GM12878 (cell line): ENCODE measurements around the gene DDX20. TPM values are rescaled to one million over a fixed set of nuclear protein-coding genes. Genes with fewer than 3 reads are reported as not detected.

ENCODE experiments used
- ATAC-seq: fragments of 200-7000 bp; cut with Tn5 transposase; 3 replicates; pipeline ENCODE4 v1.9.1; 2020; ENCODE audit warnings: mild to moderate bottlenecking, moderate library complexity
- BruUV-seq: library from RNA; stranded (reverse); fragments of 400-500 nt; replicated peaks from 2 replicates; lab custom pipeline; 2021; lab: Mats Ljungman, UMichigan
- CTCF ChIA-PET: fragments of 300-600 bp; sonication (Branson Sonifier 250); formaldehyde crosslinking; extraction: SDS; loops from one replicate; lab custom pipeline; 2021; ENCODE audit warnings: inconsistent platforms; lab: Yijun Ruan, JAX
- POLR2A ChIA-PET: fragments of 350-600 bp; formaldehyde crosslinking; extraction: SDS; loops from one replicate; lab custom pipeline; 2021; ENCODE audit warnings: inconsistent platforms; lab: Charles Lee
- RAD21 ChIA-PET: fragments of 300-600 bp; sonication (Branson Sonifier 250); formaldehyde crosslinking; loops from one replicate; lab custom pipeline; 2023; ENCODE audit warnings: antibody characterized with exemption; ENCODE audit not compliant: unreplicated experiment; lab: Charles Lee
- SMC1A ChIA-PET: fragments of 300-600 bp; sonication (Branson Sonifier 250); formaldehyde crosslinking; loops from one replicate; lab custom pipeline; 2023; ENCODE audit not compliant: unreplicated experiment, uncharacterized antibody; lab: Charles Lee
- DNase-seq: peaks from one replicate; pipeline ENCODE4 v3.0.0-alpha.2; 2011; ENCODE audit warnings: low read depth, low spot score
- FAIRE-seq: peaks from 3 replicates; lab custom pipeline; 2011; peaks lifted over from hg19 to GRCh38; lab: Jason Lieb, UNC
- H2AFZ ChIP-seq: 2 replicates; pipeline ENCODE4 v1.6.0; 2011; ENCODE audit warnings: low read depth, low read length, control low read depth; ENCODE audit not compliant: control insufficient read depth
- H3K27ac ChIP-seq: 2 replicates; pipeline ENCODE4 v1.5.1; 2011; ENCODE audit warnings: control low read depth; ENCODE audit not compliant: control insufficient read depth, insufficient read depth
- H3K27me3 ChIP-seq, 2 experiments: replicated peaks in 1 of 2; 2 replicates each; pipeline versions ENCODE4 v1.6.0 to v1.6.1; 2011; ENCODE audit warnings: low read length in 1 of 2; ENCODE audit not compliant: control insufficient read depth in 2 of 2, insufficient read depth in 2 of 2
- H3K36me3 ChIP-seq, 2 experiments: 2 replicates each; pipeline ENCODE4 v1.5.1; 2011; ENCODE audit warnings: low read length in 1 of 2; ENCODE audit not compliant: control insufficient read depth in 2 of 2, insufficient read depth in 2 of 2
- H3K4me1 ChIP-seq: 2 replicates; pipeline ENCODE4 v1.6.1; 2011; ENCODE audit warnings: mild to moderate bottlenecking, low read length, moderate library complexity, mixed read lengths; ENCODE audit not compliant: control insufficient read depth, insufficient read depth
- H3K4me2 ChIP-seq: 2 replicates; pipeline ENCODE4 v1.6.0; 2011; ENCODE audit warnings: control low read depth; ENCODE audit not compliant: control insufficient read depth, insufficient read depth
- H3K4me3 ChIP-seq: fragments of 200-600 bp; sonication (generic); 2 replicates; pipeline ENCODE4 v1.5.1; 2016
- H3K79me2 ChIP-seq: 2 replicates; pipeline ENCODE4 v1.6.0; 2011; ENCODE audit warnings: low read length; ENCODE audit not compliant: control insufficient read depth, insufficient read depth
- H3K9ac ChIP-seq: 2 replicates; pipeline ENCODE4 v1.8.0; 2011; ENCODE audit warnings: low read length, control low read depth, mixed read lengths; ENCODE audit not compliant: control insufficient read depth, insufficient read depth
- H3K9me3 ChIP-seq: replicated peaks from 3 replicates; pipeline ENCODE4 v1.5.1; 2011; ENCODE audit warnings: mild to moderate bottlenecking, low read length; ENCODE audit not compliant: control insufficient read depth, insufficient read depth
- H4K20me1 ChIP-seq: 2 replicates; pipeline ENCODE4 v1.6.0; 2011; ENCODE audit not compliant: control insufficient read depth, insufficient read depth
- ASH2L ChIP-seq: fragments of 300-600, 200-600 bp; sonication (generic); IDR thresholded peaks from 2 replicates; pipeline ENCODE4 v1.6.1; 2017; ENCODE audit warnings: low read depth, mild to moderate bottlenecking, borderline replicate concordance
- BCL11A ChIP-seq: IDR thresholded peaks from 2 replicates; pipeline ENCODE4 v1.6.1; 2011; ENCODE audit warnings: low read depth, low read length
- BHLHE40 ChIP-seq, 2 experiments: fragments of 450-650 bp in 1 of 2; IDR thresholded peaks; 2 replicates each; pipeline ENCODE4 v1.6.1; 2011 to 2017; ENCODE audit warnings: low read depth in 2 of 2, borderline replicate concordance in 1 of 2, improper control_type of control experiment in 1 of 2, low read length in 1 of 2, mild to moderate bottlenecking in 1 of 2
- IRF3 ChIP-seq: fragments of 450-650 bp; IDR thresholded peaks from 2 replicates; pipeline ENCODE4 v1.6.1; 2014; ENCODE audit warnings: mild to moderate bottlenecking
- IRF5 ChIP-seq: fragments of 450-650 bp; IDR thresholded peaks from 2 replicates; pipeline ENCODE4 v1.6.1; 2017; ENCODE audit warnings: borderline replicate concordance
- TAF1 ChIP-seq: IDR thresholded peaks from 2 replicates; pipeline ENCODE4 v1.6.1; 2011; ENCODE audit warnings: mild to moderate bottlenecking, low read depth, low read length, borderline replicate concordance
- TARDBP ChIP-seq: IDR thresholded peaks from 2 replicates; pipeline ENCODE4 v1.6.1; 2016; ENCODE audit warnings: borderline replicate concordance
- WGBS: methylation state at CpG from one replicate; pipeline ENCODE4 v1.1.6; 2016; ENCODE audit warnings: low lambda C conversion rate; ENCODE audit not compliant: insufficient replicate concordance, insufficient coverage; ENCODE audit errors: missing lambda C conversion rate; 5-methylcytosine and 5-hydroxymethylcytosine counted together
- in situ Hi-C: fragments of 300-500 bp; cut with MboI; formaldehyde crosslinking; loops from 9 replicates; pipeline ENCODE4 v1.14.3; 2018; ENCODE audit warnings: mixed read lengths
- intact Hi-C: fragments of 100-400 bp; cut with micrococcal nuclease; formaldehyde crosslinking; loops from one replicate; pipeline ENCODE4 v1.14.2; 2022; ENCODE audit not compliant: unreplicated experiment
- polyA plus RNA-seq, 11 experiments: library from polyadenylated mRNA; depleted of rRNA in 4 of 11; unstranded in 6 of 11; stranded (reverse) in 5 of 11; fragments of >200 nt; fragmentation: Nextera tagmentation in 4 of 11; fragmentation: Illumina TruSeq in 1 of 11; extraction: Ambion mirVana in 4 of 11; extraction: Trizol in 1 of 11; gene quantifications; 1 replicate in 1 of 11; 2 replicates in 10 of 11; pipeline versions ENCODE4 v1.2.1 to v1.2.3, GENCODE V29; 2011 to 2016; ENCODE audit warnings: inconsistent platforms in 2 of 11, missing spikeins in 2 of 11, low read depth in 1 of 11
- total RNA-seq, 4 experiments: library from RNA; depleted of rRNA in 3 of 4; stranded (reverse); fragments of >200 nt in 3 of 4; fragmentation: Illumina TruSeq in 1 of 4; extraction: Trizol in 1 of 4; gene quantifications; 2 replicates each; pipeline versions ENCODE4 v1.2.1 to v1.2.3, GENCODE V29; 2013 to 2021
- TF ChIP-seq, protein P1 (sequence below), 3 experiments: IDR thresholded peaks in 2 of 3; conservative IDR thresholded peaks in 1 of 3; 2 replicates each; pipeline ENCODE4 v1.5.1; 2011; ENCODE audit warnings: low read depth in 3 of 3, low read length in 3 of 3, mild to moderate bottlenecking in 3 of 3, control low read depth in 2 of 3, moderate library complexity in 2 of 3, inconsistent platforms in 1 of 3, mixed read lengths in 1 of 3; ENCODE audit not compliant: control insufficient read depth in 2 of 3, insufficient read depth in 1 of 3; ENCODE audit errors: extremely low read depth in 1 of 3

The DDX20 gene
- total and polyA plus RNA-seq, 10 of the 15 experiments (the other 5 are each of a cell fraction or from before 2014, with no cell fraction given) = 7.2 to 30.6 (median 25.1) TPM

GRCh38 chr1:111803951-111804350 is 48.2 kb downstream of the DDX20 start:
- Histone ChIP-seq H3K9ac (no peak overlapping the region), H3K79me2 (no peaks in the 10 kb centered on the region), H3K27ac (no peak overlapping the region), H4K20me1 (no peaks in the 10 kb centered on the region; the same call in 1 of the 2 replicates), H3K4me2 (no peak overlapping the region), H3K27me3 (peaks cover 3 to 6% of the 10 kb centered on the region in 2 experiments), H3K36me3 (no peaks in the 10 kb centered on the region), H2AFZ (no peak overlapping the region), H3K4me3 (no peak overlapping the region), H3K4me1 (no peaks in the 10 kb centered on the region), H3K9me3 (no peaks in the 10 kb centered on the region)
- ATAC-seq (no peak), FAIRE-seq (no peak), DNase-seq (no peak)
- BruUV-seq = no TSS peak
- no peak for TF ChIP-seq TARDBP
- TF ChIP-seq, protein P1, sequence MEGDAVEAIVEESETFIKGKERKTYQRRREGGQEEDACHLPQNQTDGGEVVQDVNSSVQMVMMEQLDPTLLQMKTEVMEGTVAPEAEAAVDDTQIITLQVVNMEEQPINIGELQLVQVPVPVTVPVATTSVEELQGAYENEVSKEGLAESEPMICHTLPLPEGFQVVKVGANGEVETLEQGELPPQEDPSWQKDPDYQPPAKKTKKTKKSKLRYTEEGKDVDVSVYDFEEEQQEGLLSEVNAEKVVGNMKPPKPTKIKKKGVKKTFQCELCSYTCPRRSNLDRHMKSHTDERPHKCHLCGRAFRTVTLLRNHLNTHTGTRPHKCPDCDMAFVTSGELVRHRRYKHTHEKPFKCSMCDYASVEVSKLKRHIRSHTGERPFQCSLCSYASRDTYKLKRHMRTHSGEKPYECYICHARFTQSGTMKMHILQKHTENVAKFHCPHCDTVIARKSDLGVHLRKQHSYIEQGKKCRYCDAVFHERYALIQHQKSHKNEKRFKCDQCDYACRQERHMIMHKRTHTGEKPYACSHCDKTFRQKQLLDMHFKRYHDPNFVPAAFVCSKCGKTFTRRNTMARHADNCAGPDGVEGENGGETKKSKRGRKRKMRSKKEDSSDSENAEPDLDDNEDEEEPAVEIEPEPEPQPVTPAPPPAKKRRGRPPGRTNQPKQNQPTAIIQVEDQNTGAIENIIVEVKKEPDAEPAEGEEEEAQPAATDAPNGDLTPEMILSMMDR (IDR thresholded peaks at IDR 0.05 in 2 of 3, conservative IDR thresholded peaks at IDR 0.05 in 1 of 3; ENCODE audit: control insufficient read depth in 2 of 3, extremely low read depth in 1 of 3, insufficient read depth in 1 of 3, low read depth in 3 of 3, low read length in 3 of 3) = no peak
- no peak for TF ChIP-seq IRF5
- TF ChIP-seq IRF3 = no peak
- TF ChIP-seq BHLHE40 (IDR thresholded peaks at IDR 0.05; ENCODE audit: borderline replicate concordance in 1 of 2, low read depth in 2 of 2, low read length in 1 of 2) = no peak
- no peak for TF ChIP-seq BCL11A
- no peak for TF ChIP-seq ASH2L
- TF ChIP-seq TAF1 = no peak
- RAD21 ChIA-PET = no interaction called here
- intact Hi-C loops (no loop called here), in situ Hi-C loops (no loop called here)
- POLR2A ChIA-PET = no interaction called here
- SMC1A ChIA-PET = no interaction called here
- CTCF ChIA-PET = no interaction called here
- WGBS = 17% methylated on average over 5 of the region's 5 CpGs
